A549 treated with Hydrocortisone at 1 μM for 4 hours (cell line): Measurements from ENCODE around the gene ZNF584. TPM values are rescaled to one million over a fixed set of nuclear protein-coding genes. Genes with fewer than 3 reads are reported as not detected.

Source experiments
- total RNA-seq: library from RNA; stranded (reverse); fragments of 200-300 nt; extraction: Qiagen RNA extraction; gene quantifications from 5 replicates; pipeline ENCODE4 v1.2.3, GENCODE V29; 2022

The ZNF584 gene
- total RNA-seq: 16.9 to 20.4 TPM (median 17.9 TPM) in 5 replicates

DNA sequence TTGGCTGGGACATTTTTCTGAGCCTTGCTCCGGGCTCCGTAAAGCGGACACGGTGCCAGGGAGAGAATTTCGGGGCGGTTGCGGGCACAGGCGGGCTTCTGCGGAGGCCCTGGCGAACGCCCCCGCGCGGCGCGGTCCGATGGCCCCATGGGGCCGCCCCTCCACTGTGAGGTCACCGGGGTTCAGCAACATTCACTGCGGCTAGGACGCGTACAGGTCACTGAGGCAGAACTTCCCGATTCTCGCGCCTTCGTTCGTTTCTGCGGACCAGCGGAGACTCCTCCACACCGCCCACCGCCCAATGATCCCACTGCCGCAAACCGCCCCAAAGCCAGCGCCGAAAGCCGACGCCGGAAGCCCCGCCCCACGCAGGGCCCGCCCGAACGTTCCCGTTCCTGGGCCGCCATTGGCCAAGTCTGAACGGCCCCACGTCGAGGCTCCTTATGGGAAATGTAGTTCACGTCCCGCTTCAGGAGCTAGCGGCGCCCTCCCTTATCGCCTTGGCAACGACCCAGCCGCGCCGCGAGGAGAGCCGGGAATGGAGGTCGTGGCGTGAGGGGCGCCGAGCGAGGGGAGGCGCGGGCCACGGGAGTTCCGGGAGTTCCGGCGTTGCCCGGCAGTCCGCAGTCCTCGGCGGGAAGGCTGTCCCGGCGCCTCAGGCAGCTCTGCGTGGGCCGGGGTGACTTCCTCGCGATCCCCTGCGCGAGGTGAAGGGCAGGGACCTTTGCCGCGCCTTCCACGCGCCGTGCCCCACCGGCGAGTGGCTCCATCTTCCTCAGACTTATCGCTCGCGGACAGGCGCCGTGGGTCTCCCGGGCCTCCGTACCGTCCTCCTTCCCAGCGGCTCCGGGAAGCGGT is at the start of gene ZNF584:
ZNF584 (plus strand) TSS at position 498 of the 858 bp plus-strand sequence. CDS start 499 bp downstream, outside the sequence.

DNA sequence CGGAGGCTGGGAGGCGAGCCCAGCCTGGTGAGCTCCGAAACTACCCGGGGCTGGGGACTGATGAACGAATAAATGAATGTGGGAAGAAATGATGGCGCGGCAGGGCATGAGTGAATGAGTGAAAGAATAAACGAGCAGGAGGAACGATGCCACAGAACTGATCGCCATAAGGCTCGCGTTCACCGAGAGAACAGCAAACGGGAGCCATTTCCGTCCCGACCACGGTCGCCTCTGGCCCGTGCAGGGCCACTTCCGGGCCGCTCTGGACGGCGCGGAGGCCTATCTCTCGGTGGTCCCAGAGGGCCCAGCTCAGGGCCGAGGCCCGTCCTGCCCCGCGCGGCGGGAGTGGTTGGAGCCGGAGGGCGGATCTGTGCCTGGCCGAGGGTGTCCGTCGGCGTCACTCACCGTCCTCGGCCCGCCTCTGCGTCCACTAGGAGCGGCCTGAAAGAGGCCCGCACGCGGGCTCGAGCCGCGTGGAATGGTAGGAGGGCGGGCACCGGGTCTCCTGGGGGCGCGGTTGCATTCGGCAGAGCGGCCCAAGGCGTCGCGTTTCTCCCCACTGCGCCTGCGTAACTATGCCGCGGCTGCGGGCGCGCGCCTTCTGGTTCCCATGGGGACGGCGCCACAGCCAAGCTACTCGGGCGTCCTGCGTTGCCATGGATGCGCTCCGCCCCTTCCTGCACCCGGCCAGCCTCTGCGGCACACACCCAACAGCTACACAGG is 46.0 kb upstream of the ZNF584 start, which contains the start of gene ZNF497:
ZNF497 (minus strand) TSS at position 480 of the 723 bp plus-strand sequence. CDS start 5,116 bp downstream, outside the sequence.

DNA sequence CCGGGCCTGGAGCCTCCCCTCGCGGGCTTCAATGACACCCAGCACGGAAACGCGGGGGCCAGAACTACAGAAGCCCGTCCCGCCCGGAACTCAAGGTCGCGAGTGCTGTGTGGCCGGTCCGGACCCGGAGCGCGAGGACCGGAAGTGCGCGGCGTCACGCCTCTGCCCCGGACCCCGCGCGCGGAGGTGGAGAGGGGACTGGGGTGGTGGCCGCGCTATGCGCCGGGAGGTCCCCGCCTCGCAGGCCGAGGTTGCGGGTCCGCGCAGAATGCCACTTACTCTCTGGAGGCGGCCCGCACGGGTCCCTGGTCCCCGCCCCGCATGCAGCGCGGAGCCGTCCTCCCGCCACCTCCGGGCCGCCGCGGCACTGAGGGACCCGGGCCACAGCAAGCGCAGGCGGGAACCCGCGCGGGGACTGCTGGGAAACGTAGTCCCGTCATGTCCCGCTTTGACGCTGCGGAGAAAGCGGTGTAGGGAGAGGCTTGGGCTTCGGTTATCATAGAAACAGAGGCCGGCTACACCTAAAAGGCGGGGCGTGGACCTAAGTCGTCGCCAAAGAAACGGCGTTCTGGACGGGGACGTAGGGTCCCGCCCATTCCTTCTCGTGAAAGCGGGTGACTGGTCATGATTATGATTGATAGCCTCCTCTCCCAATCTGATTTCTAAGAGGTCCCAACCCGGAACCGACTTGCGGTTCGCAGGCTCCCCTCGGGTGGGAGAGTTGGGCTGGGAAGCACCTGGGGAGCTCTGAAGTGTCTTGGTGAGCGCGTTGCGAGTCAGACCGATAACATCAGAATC is 27.6 kb upstream of the ZNF584 start, which contains the start of gene ZNF837:
ZNF837 (minus strand) TSS at position 369 of the 798 bp plus-strand sequence. CDS start 11,698 bp downstream, outside the sequence.

DNA sequence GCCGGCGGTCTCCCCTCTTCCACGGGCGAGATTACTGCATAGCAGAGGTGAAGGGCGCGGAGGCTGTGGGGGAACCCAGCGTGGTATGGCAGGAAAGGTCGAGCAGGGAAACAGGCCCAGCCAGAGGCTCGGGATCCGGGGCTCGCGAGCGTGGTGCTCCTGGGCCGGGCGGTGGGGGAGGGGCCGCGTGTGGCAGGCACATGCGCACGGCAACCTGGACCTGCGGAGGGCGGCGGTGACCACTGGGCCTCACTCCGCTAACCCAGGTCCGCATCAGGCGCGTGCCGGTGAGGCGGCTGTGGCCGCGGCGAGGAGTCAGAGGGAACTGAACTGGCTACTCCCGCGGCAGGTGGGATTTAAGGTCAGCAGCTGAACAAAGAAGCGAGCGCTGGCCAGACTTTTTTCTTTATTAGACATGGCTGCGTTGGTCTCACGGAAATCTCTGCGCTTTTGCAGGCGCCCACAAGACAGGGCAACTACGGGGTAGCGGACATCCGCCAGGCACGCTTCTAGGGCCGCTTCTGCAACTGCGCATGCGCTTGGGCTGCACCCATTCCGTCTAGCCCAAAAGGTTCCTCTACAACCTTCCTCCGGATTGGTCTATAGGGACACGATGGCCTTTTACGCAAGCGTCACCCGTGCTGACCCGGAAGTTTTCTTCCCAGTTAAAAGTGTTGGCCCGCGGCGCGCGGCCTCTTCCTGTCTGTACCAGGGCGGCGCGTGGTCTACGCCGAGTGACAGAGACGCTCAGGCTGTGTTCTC is 21.7 kb upstream of the ZNF584 start, which contains the start of gene RPS5:
RPS5 (plus strand) TSS at position 694 of the 762 bp plus-strand sequence. CDS start 869 bp downstream, outside the sequence.

GRCh38 chr19:58395220-58395978 is 13.1 kb upstream of the ZNF584 start, which contains the start of gene RNF225:
TSS of gene RNF225 (plus strand) at chr19:58395656. CDS start at chr19:58396090, 434 bp downstream.

DNA sequence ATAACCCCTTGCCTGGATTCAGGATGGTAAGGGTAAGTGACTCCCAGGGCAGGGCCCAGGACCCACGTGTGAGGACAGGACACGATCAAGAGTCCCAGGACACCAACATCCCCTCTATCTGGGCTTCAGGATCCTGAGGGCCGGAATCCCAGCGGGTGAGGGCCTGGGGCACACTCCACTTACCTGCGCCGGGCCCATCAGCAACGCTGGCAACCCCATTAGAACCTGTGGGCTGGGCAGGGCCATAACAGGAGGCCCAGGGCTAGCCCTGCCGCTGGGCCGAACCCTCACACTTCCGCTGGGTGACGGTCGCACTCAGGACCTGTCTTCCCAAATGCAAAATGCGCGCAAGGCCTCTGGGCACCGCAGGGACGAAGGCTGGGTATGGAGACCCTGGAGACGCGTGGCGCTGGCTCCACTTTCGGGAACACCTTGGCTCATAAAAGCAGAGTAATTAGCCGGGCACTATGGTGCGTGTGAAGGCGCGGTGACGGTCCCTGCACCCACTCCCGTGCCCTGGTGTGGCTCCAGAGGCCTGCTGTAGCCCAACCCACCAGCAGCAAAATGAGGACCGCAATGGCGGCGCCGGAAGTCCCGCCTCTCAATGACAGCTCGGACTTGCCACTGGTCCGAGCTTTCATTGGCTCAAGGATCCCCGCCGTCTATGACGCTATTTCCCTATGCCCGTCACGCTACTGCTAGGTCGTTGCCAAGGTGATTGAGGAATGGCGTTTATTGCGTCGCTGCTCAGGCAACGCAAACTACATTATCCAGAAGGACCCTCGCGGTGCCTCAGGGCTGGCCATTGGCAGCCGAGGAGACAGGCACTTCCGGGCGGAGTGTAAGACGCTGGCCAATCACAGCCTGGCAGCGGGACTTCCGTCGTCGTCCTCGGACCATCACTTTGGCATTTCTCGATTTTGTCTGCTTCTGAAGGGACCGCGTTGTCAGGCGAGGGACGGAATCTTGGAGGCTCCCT is 31.4 kb downstream of the ZNF584 start, which contains the start of gene ZNF132:
ZNF132 (minus strand) TSS at position 578 of the 979 bp plus-strand sequence; CDS start at position 246, 332 bp downstream.

DNA sequence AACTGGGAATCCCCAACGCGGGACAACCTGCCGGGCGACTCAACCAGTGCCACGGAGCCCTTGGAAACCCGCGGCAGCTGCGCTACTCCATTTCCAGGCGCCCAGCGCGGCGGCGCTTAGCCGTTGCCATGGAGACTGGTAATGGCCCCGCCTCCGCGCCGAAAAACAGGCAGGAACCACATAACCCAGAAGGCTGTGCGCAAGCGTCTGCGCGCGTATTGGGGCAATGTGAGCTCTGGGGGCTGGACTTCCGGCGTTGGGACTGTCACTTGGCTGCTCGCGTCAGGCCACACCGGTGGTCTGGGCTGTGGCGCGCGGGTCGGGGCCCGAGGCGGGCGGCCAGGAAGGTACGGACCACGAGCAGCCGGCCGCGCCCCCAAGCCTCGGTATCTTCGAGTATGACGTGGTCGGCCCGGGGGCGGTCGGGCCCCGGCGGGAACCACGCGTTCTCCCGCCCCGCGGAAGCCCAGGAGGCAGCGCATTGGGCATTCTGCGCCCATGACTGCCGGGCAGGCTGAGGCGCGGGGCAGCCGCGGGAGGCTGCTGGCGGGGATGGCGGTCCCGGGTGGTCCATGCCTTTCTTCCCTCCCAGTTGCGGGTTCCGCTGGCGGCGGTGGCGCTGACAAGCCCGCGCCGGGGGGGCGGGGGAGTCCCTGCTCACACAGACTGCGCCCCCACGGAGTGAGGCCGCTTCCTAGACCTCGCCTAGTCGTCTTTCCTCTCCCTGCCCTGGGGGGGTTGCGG is 43.1 kb downstream of the ZNF584 start, which contains the start of gene ZNF324B:
ZNF324B (plus strand) TSS at position 265 of the 744 bp plus-strand sequence. CDS start 2,080 bp downstream, outside the sequence.

GRCh38 chr19:58466760-58467589 is 58.5 kb downstream of the ZNF584 start, which contains the start of gene ZNF324:
TSS of gene ZNF324 (plus strand) at chr19:58467080. CDS start at chr19:58469186, 2,106 bp downstream.

Other genes starting within 250 kb of the ZNF584 start
- 14.3 to 16.5 TPM (median 14.7 TPM) in 5 replicates for gene ZNF274, start 225.6 kb upstream of the ZNF584 start, total RNA-seq
- 17.7 to 20.7 TPM (median 18.4 TPM) in 5 replicates for gene ZNF544, start 179.7 kb upstream of the ZNF584 start, total RNA-seq
- 0.89 to 1.8 TPM (median 0.97 TPM) in 5 replicates for gene ZNF8, start 129.7 kb upstream of the ZNF584 start, total RNA-seq
- 88.3 to 104 TPM (median 94.1 TPM) in 5 replicates for gene ERVK3-1, start 103.3 kb upstream of the ZNF584 start, total RNA-seq
- gene ZSCAN22, start 81.7 kb upstream of the ZNF584 start, total RNA-seq: 2.2 to 3.0 TPM (median 2.5 TPM) in 5 replicates
- 5.8 to 14.5 TPM (median 12.7 TPM) in 5 replicates for gene A1BG, start 55.2 kb upstream of the ZNF584 start, total RNA-seq
- 0.92 to 1.5 TPM (median 1.1 TPM) in 5 replicates for gene ZNF497, start 45.9 kb upstream of the ZNF584 start, total RNA-seq
- gene ZNF837, start 27.6 kb upstream of the ZNF584 start, total RNA-seq: 0.89 to 1.7 TPM (median 1.4 TPM) in 5 replicates
- gene RPS5, start 21.4 kb upstream of the ZNF584 start, total RNA-seq: 2,190 to 2,596 TPM (median 2,481 TPM) in 5 replicates
- gene RNF225, start 13.0 kb upstream of the ZNF584 start, total RNA-seq: 0.08 to 0.17 TPM in 2 of 5 replicates, not detected in the others
- 0.08 to 0.17 TPM (median 0.13 TPM) in 5 replicates for gene ZNF132, start 31.5 kb downstream of the ZNF584 start, total RNA-seq
- gene ZNF324B, start 43.0 kb downstream of the ZNF584 start, total RNA-seq: 5.9 to 7.6 TPM (median 6.6 TPM) in 5 replicates
- 9.1 to 11.7 TPM (median 9.8 TPM) in 5 replicates for gene ZNF324, start 58.4 kb downstream of the ZNF584 start, total RNA-seq
- gene ZNF446, start 67.7 kb downstream of the ZNF584 start, total RNA-seq: 11.4 to 13.4 TPM (median 13.0 TPM) in 5 replicates
- 20.6 to 35.2 TPM (median 29.0 TPM) in 5 replicates for gene SLC27A5, start 103.3 kb downstream of the ZNF584 start, total RNA-seq
- gene ZBTB45, start 111.2 kb downstream of the ZNF584 start, total RNA-seq: 14.9 to 20.7 TPM (median 19.4 TPM) in 5 replicates
- gene TRIM28, start 135.4 kb downstream of the ZNF584 start, total RNA-seq: 646 to 765 TPM (median 655 TPM) in 5 replicates
- gene CHMP2A, start 146.5 kb downstream of the ZNF584 start, total RNA-seq: 180 to 216 TPM (median 198 TPM) in 5 replicates
- gene UBE2M, start 150.0 kb downstream of the ZNF584 start, total RNA-seq: 114 to 144 TPM (median 135 TPM) in 5 replicates
- 10.8 to 15.2 TPM (median 13.2 TPM) in 5 replicates for gene MZF1, start 164.7 kb downstream of the ZNF584 start, total RNA-seq